Neural cell (in vitro differentiated cells): ENCODE results near the gene CPVL. TPM values are rescaled to one million over a fixed set of nuclear protein-coding genes. Genes with fewer than 3 reads are reported as not detected.

Source experiments
- H2AFZ ChIP-seq: fragments of 200-600, 300-800 bp; sonication (generic), shearing (Covaris generic); 2 replicates; pipeline ENCODE4 v1.6.0; 2014; ENCODE audit warnings: low read depth, mild to moderate bottlenecking, antibody characterized with exemption, low read length, moderate library complexity
- H3F3A ChIP-seq: fragments of 200-600 bp; shearing (Covaris generic); 2 replicates; pipeline ENCODE4 v1.6.1; 2016; ENCODE audit warnings: mild to moderate bottlenecking, moderate library complexity, mixed read lengths, antibody characterized with exemption, low read length; ENCODE audit not compliant: insufficient read depth, poor library complexity, severe bottlenecking
- H3K27ac ChIP-seq: fragments of 200-600, 300-800 bp; sonication (generic), shearing (Covaris generic); 2 replicates; pipeline ENCODE4 v1.5.1; 2014; ENCODE audit warnings: mild to moderate bottlenecking, low read length, moderate library complexity
- H3K27me3 ChIP-seq: fragments of 300-800, 200-600 bp; sonication (generic), shearing (Covaris generic); 2 replicates; pipeline ENCODE4 v1.6.0; 2014; ENCODE audit warnings: mild to moderate bottlenecking, low read depth, low read length, moderate library complexity; ENCODE audit not compliant: insufficient read depth
- H3K36me3 ChIP-seq: fragments of 300-800, 200-600 bp; sonication (generic), shearing (Covaris generic); 2 replicates; pipeline ENCODE4 v1.5.1; 2014; ENCODE audit warnings: mild to moderate bottlenecking, antibody characterized with exemption, low read length, moderate library complexity; ENCODE audit not compliant: insufficient read depth
- H3K4me2 ChIP-seq: fragments of 300-800, 200-600 bp; sonication (generic), shearing (Covaris generic); 2 replicates; pipeline ENCODE4 v1.6.0; 2014; ENCODE audit warnings: mild to moderate bottlenecking, low read length
- H3K4me3 ChIP-seq: fragments of 300-800, 200-600 bp; sonication (generic), shearing (Covaris generic); 2 replicates; pipeline ENCODE4 v1.5.1; 2014; ENCODE audit warnings: mild to moderate bottlenecking, low read length, moderate library complexity
- H3K79me2 ChIP-seq: fragments of 200-600 bp; shearing (Covaris generic); replicated peaks from 2 replicates; pipeline ENCODE4 v1.6.0; 2014; ENCODE audit warnings: mild to moderate bottlenecking, low read length, moderate library complexity; ENCODE audit not compliant: insufficient read depth
- H3K9ac ChIP-seq: fragments of 300-800, 200-600 bp; sonication (generic), shearing (Covaris generic); 2 replicates; pipeline ENCODE4 v1.6.1; 2016; ENCODE audit warnings: mild to moderate bottlenecking, low read length, mixed read lengths
- H3K9me2 ChIP-seq: fragments of 200-600 bp; shearing (Covaris generic); 2 replicates; pipeline ENCODE4 v1.6.1; 2016; ENCODE audit warnings: mild to moderate bottlenecking, low read length, mixed read lengths; ENCODE audit not compliant: insufficient read depth
- H3K9me3 ChIP-seq: fragments of 200-600, 300-800 bp; sonication (generic), shearing (Covaris generic); 2 replicates; pipeline ENCODE4 v1.6.1; 2016; ENCODE audit warnings: mild to moderate bottlenecking, mixed run types, low read length, moderate library complexity, mixed read lengths
- H4K20me1 ChIP-seq: fragments of 200-600 bp; shearing (Covaris generic); 2 replicates; pipeline ENCODE4 v1.6.1; 2016; ENCODE audit warnings: mild to moderate bottlenecking, mixed run types; ENCODE audit not compliant: insufficient read depth
- EP300 ChIP-seq: fragments of 450-650 bp; conservative IDR thresholded peaks from 2 replicates; pipeline ENCODE4 v1.6.1; 2014; ENCODE audit warnings: antibody characterized with exemption, mild to moderate bottlenecking, moderate library complexity; ENCODE audit not compliant: poor library complexity, severe bottlenecking
- EZH2 ChIP-seq: fragments of 200-600, 300-800 bp; shearing (Covaris generic), sonication (generic); IDR thresholded peaks from 2 replicates; pipeline ENCODE4 v1.6.1; 2014; ENCODE audit warnings: antibody characterized with exemption, low read length, borderline replicate concordance, mild to moderate bottlenecking; ENCODE audit not compliant: insufficient read depth, poor library complexity, severe bottlenecking
- MXI1 ChIP-seq: fragments of 450-650 bp; conservative IDR thresholded peaks from 2 replicates; pipeline ENCODE4 v1.6.1; 2014; ENCODE audit warnings: antibody characterized with exemption, mild to moderate bottlenecking; ENCODE audit not compliant: poor library complexity, severe bottlenecking
- POLR2AphosphoS5 ChIP-seq: IDR thresholded peaks from 2 replicates; pipeline ENCODE4 v1.6.1; 2012
- RAD21 ChIP-seq: fragments of 450-650 bp; conservative IDR thresholded peaks from 2 replicates; pipeline ENCODE4 v1.6.1; 2014; ENCODE audit warnings: antibody characterized with exemption, mild to moderate bottlenecking, moderate library complexity
- REST ChIP-seq: IDR thresholded peaks from 2 replicates; pipeline ENCODE4 v1.6.1; 2012; ENCODE audit warnings: borderline replicate concordance
- SMC3 ChIP-seq: fragments of 450-650 bp; conservative IDR thresholded peaks from 2 replicates; pipeline ENCODE4 v1.6.1; 2014; ENCODE audit warnings: antibody characterized with exemption, mild to moderate bottlenecking, moderate library complexity; ENCODE audit not compliant: poor library complexity
- TAF1 ChIP-seq: IDR thresholded peaks from 2 replicates; pipeline ENCODE4 v1.6.1; 2012; ENCODE audit warnings: low read depth
- polyA plus RNA-seq: library from polyadenylated mRNA; depleted of rRNA; stranded (reverse); fragments of >200 nt; gene quantifications from 2 replicates; pipeline ENCODE4 v1.2.3, GENCODE V29; 2014
- TF ChIP-seq, protein P1 (sequence below): fragments of 450-650 bp; IDR thresholded peaks from 2 replicates; pipeline ENCODE4 v1.5.1; 2014; ENCODE audit warnings: antibody characterized with exemption, mild to moderate bottlenecking, moderate library complexity; ENCODE audit not compliant: poor library complexity, severe bottlenecking

CPVL gene
- polyA plus RNA-seq, 1 donor from 2014 or later, result 13.0 TPM

DNA sequence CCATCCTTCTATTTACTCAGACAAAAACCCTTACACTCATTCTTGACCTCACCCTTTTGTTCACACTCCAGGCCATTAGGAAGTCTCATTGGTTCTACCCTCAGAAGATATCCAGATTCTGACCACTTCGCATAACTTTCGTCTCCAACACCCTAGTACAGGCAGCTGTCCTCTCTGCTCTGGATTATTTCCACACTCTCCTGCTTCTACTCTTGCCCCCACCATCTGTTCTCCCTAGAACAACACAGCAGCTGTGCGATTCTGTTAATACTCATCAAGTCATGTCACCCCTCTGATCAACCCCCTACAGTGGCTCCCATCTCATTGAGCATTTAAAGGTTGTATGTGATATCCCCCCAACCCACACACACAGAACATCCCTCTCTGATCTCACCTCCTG is 172.7 kb downstream of the CPVL start:
- TF ChIP-seq EP300, result no peak
- no peak for TF ChIP-seq POLR2AphosphoS5
- no peak for TF ChIP-seq MXI1
- TF ChIP-seq RAD21, result no peak
- H3K36me3 ChIP-seq, result no peaks in the 10 kb centered on the region
- no peak overlapping the region for H3K4me3 ChIP-seq
- H3K9me3 ChIP-seq, result peaks cover 4% of the 10 kb centered on the region
- no peaks in the 10 kb centered on the region for H3K9me2 ChIP-seq
- no peak overlapping the region for H3K4me2 ChIP-seq
- no peak overlapping the region for H2AFZ ChIP-seq
- H3K79me2 ChIP-seq, result no peaks in the 10 kb centered on the region
- no peaks in the 10 kb centered on the region for H3F3A ChIP-seq
- H3K27me3 ChIP-seq, result no peaks in the 10 kb centered on the region
- H3K9ac ChIP-seq, result no peak overlapping the region
- no peaks in the 10 kb centered on the region for H4K20me1 ChIP-seq
- H3K27ac ChIP-seq, result no peak overlapping the region

DNA sequence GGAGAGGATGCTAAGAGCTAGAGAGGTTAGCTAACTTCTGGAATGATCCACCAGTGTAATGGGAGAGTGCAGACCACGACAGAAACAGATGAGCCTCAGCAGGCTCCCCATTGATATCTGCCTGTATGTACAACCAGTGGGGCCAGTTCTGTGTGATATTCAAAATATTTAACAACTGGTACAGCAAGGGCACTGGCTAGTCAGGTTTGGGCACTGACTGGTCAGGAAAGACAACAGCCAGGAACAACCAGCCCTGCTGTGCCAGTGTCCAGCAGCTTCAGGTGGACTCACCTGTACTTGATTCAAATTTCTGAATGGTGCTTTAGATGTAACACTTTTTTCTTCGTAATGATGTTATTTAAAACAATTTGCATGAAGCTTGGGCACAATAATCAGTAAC is 182.3 kb downstream of the CPVL start:
- Histone ChIP-seq H3K4me2 (no peak overlapping the region), H3K9me3 (no peaks in the 10 kb centered on the region), H3K9ac (no peak overlapping the region), H3K36me3 (no peaks in the 10 kb centered on the region), H2AFZ (no peak overlapping the region), H3K9me2 (no peaks in the 10 kb centered on the region), H3K27me3 (peaks cover 5% of the 10 kb centered on the region), H3K4me3 (no peak overlapping the region), H3F3A (no peaks in the 10 kb centered on the region), H4K20me1 (no peaks in the 10 kb centered on the region), H3K79me2 (no peaks in the 10 kb centered on the region), H3K27ac (no peak overlapping the region)
- TF ChIP-seq EP300, result no peak
- no peak for TF ChIP-seq MXI1
- TF ChIP-seq SMC3, result no peak
- TF ChIP-seq TAF1, result no peak
- TF ChIP-seq RAD21, result no peak
- TF ChIP-seq REST, result no peak
- TF ChIP-seq, protein P1, sequence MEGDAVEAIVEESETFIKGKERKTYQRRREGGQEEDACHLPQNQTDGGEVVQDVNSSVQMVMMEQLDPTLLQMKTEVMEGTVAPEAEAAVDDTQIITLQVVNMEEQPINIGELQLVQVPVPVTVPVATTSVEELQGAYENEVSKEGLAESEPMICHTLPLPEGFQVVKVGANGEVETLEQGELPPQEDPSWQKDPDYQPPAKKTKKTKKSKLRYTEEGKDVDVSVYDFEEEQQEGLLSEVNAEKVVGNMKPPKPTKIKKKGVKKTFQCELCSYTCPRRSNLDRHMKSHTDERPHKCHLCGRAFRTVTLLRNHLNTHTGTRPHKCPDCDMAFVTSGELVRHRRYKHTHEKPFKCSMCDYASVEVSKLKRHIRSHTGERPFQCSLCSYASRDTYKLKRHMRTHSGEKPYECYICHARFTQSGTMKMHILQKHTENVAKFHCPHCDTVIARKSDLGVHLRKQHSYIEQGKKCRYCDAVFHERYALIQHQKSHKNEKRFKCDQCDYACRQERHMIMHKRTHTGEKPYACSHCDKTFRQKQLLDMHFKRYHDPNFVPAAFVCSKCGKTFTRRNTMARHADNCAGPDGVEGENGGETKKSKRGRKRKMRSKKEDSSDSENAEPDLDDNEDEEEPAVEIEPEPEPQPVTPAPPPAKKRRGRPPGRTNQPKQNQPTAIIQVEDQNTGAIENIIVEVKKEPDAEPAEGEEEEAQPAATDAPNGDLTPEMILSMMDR, result no peak
- no peak for TF ChIP-seq POLR2AphosphoS5
- no peak for TF ChIP-seq EZH2

GRCh38 chr7:28961972-28962371 is 184.4 kb downstream of the CPVL start:
- H2AFZ ChIP-seq, result no peak overlapping the region
- no peaks in the 10 kb centered on the region for H3K79me2 ChIP-seq
- H3F3A ChIP-seq, result no peaks in the 10 kb centered on the region
- no peaks in the 10 kb centered on the region for H3K9me3 ChIP-seq
- no peaks in the 10 kb centered on the region for H3K36me3 ChIP-seq
- TF ChIP-seq, protein P1, result no peak
- TF ChIP-seq EP300 (no peak), RAD21 (no peak), REST (no peak), TAF1 (no peak), POLR2AphosphoS5 (no peak), MXI1 (no peak), EZH2 (no peak), SMC3 (no peak)
- H3K9ac ChIP-seq, result no peak overlapping the region
- no peaks in the 10 kb centered on the region for H3K9me2 ChIP-seq
- no peak overlapping the region for H3K4me2 ChIP-seq
- H3K4me3 ChIP-seq, result no peak overlapping the region
- H3K27ac ChIP-seq, result no peak overlapping the region
- H4K20me1 ChIP-seq, result no peaks in the 10 kb centered on the region
- peaks cover 26% of the 10 kb centered on the region for H3K27me3 ChIP-seq
